Endothelial cell of umbilical vein (primary cell): ENCODE results near the gene SSTR5.

ENCODE experiments used
- CTCF ChIP-seq, 2 donors: IDR thresholded peaks; 1 replicate in 1 of 2; 2 replicates in 1 of 2; pipeline ENCODE4 v1.5.1; 2011; ENCODE audit warnings: low read length in 2 of 2, mild to moderate bottlenecking in 2 of 2, moderate library complexity in 2 of 2, control low read depth in 1 of 2, inconsistent platforms in 1 of 2, low read depth in 1 of 2; ENCODE audit not compliant: insufficient read depth in 1 of 2; ENCODE audit errors: extremely low read depth in 1 of 2
- EZH2 ChIP-seq: IDR thresholded peaks from 2 replicates; pipeline ENCODE4 v1.6.1; 2012; ENCODE audit warnings: borderline replicate concordance, low read depth, mild to moderate bottlenecking, moderate library complexity, low read length, inconsistent platforms; ENCODE audit not compliant: severe bottlenecking
- POLR2A ChIP-seq: IDR thresholded peaks from 2 replicates; pipeline ENCODE4 v1.6.1; 2012; ENCODE audit warnings: low read depth, mild to moderate bottlenecking, control low read depth, low read length
- POLR2AphosphoS5 ChIP-seq: IDR thresholded peaks from 2 replicates; pipeline ENCODE4 v1.6.1; 2012; ENCODE audit warnings: low read depth, mild to moderate bottlenecking, control low read depth, low read length, moderate library complexity; ENCODE audit not compliant: insufficient read depth

- TF ChIP-seq CTCF (IDR thresholded peaks at IDR 0.05; ENCODE audit: extremely low read depth in 1 of 2, insufficient read depth in 1 of 2, low read depth in 1 of 2, low read length in 2 of 2) = no peak
- TF ChIP-seq POLR2A = no peak
- no peak for TF ChIP-seq EZH2
- TF ChIP-seq POLR2AphosphoS5 = no peak
Observed at GRCh38 chr16:1099189-1100083, 26.9 kb downstream of the SSTR5 start.
